HepG2 (cell line): ENCODE data around the gene DGKB.

ENCODE experiments used
- ASH2L ChIP-seq: fragments of 300-600, 200-600 bp; sonication (generic); IDR thresholded peaks from 2 replicates; pipeline ENCODE4 v1.7.0; 2017; ENCODE audit warnings: low read depth, mild to moderate bottlenecking, moderate library complexity, mixed read lengths, low read length; ENCODE audit not compliant: insufficient read length
- CHD2 ChIP-seq: IDR thresholded peaks from 2 replicates; pipeline ENCODE4 v1.6.1; 2011; ENCODE audit warnings: low read depth, low read length, improper control_type of control experiment
- CREM ChIP-seq, 2 experiments: sonication (generic) in 1 of 2; formaldehyde crosslinking in 1 of 2; IDR thresholded peaks; 2 replicates each; pipeline versions ENCODE4 v1.4.0 to v1.6.1; 2016 to 2020; ENCODE audit warnings: antibody characterized with exemption in 1 of 2, mild to moderate bottlenecking in 1 of 2, missing genetic modification reagents in 1 of 2
- GABPA ChIP-seq, 2 experiments: IDR thresholded peaks; 2 replicates each; pipeline ENCODE4 v1.6.1; 2011 to 2016; ENCODE audit warnings: low read depth in 2 of 2, low read length in 1 of 2, missing biosample characterization in 1 of 2, missing genetic modification characterization in 1 of 2
- IRX3 ChIP-seq: sonication (generic); formaldehyde crosslinking; IDR thresholded peaks from 2 replicates; pipeline ENCODE4 v1.8.1; 2023; ENCODE audit warnings: mild to moderate bottlenecking, low read depth, missing genetic modification reagents, borderline replicate concordance
- NCOR1 ChIP-seq: fragments of 200-600 bp; sonication (generic); IDR thresholded peaks from 2 replicates; pipeline ENCODE4 v1.7.0; 2017; ENCODE audit warnings: antibody characterized with exemption, low read length, borderline replicate concordance
- TCF7 ChIP-seq: sonication (generic); IDR thresholded peaks from 2 replicates; pipeline ENCODE4 v1.6.1; 2016; ENCODE audit warnings: antibody characterized with exemption, low read depth
- ZFAT ChIP-seq: sonication (generic); formaldehyde crosslinking; conservative IDR thresholded peaks from 2 replicates; pipeline ENCODE4 v1.8.1; 2023; ENCODE audit warnings: missing genetic modification reagents, inconsistent platforms
- ZNF274 ChIP-seq: sonication (generic); formaldehyde crosslinking; IDR thresholded peaks from 2 replicates; pipeline ENCODE4 v1.5.1; 2020; ENCODE audit warnings: mild to moderate bottlenecking, missing genetic modification reagents
- ZNF549 ChIP-seq: sonication (generic); formaldehyde crosslinking; IDR thresholded peaks from 2 replicates; pipeline ENCODE4 v1.5.0; 2020; ENCODE audit warnings: missing genetic modification reagents
- TF ChIP-seq, protein P1 (sequence below), 2 experiments: sonication (generic) in 1 of 2; formaldehyde crosslinking in 1 of 2; IDR thresholded peaks; 2 replicates each; pipeline versions ENCODE4 v1.6.1 to v1.9.0; 2014 to 2022; ENCODE audit warnings: antibody characterized with exemption in 1 of 2, borderline replicate concordance in 1 of 2, inconsistent platforms in 1 of 2, low read depth in 1 of 2, missing genetic modification reagents in 1 of 2
- TF ChIP-seq, protein P2 (sequence below): IDR thresholded peaks from 2 replicates; pipeline ENCODE4 v1.6.1; 2016; ENCODE audit warnings: missing genetic modification reagents, missing compliant biosample characterization
- TF ChIP-seq, protein P3 (sequence below): fragments of 450-650 bp; IDR thresholded peaks from 2 replicates; pipeline ENCODE4 v1.6.1; 2017; ENCODE audit warnings: mild to moderate bottlenecking
- TF ChIP-seq, protein P4 (sequence below): sonication (generic); formaldehyde crosslinking; IDR thresholded peaks from 2 replicates; pipeline ENCODE4 v1.5.0; 2020; ENCODE audit warnings: mild to moderate bottlenecking, missing genetic modification reagents, moderate library complexity

DNA sequence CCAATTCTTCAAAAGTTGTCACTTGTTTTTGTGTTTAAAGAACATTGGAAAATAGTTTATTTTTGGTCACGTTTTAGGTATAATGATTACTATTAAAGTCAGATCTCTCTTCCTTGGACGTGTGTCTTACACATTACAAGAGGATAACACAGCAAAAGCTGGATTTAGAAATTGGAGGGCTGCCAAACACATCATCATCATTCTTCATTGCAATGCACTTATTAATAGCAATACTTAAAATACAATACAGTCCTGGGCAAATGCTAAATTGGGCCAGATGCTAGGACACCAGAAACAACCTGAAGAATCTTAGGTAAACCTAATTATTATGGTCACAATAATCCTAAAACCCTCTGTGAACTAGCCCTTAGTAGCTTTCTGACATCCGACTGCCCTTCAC is 303.6 kb downstream of the DGKB start:
- TF ChIP-seq ZFAT (no peak), CREM (IDR thresholded peaks at IDR 0.05) (no peak), CREM (CRISPR knock-in tag; IDR thresholded peaks at IDR 0.05) (no peak), ASH2L (no peak), TCF7 (no peak), ZNF274 (CRISPR knock-in tag) (no peak), CHD2 (no peak), NCOR1 (no peak), IRX3 (no peak), ZNF549 (CRISPR knock-in tag) (no peak), GABPA (IDR thresholded peaks at IDR 0.05; ENCODE audit: low read depth, low read length) (no peak), GABPA (CRISPR knock-in tag; IDR thresholded peaks at IDR 0.05; ENCODE audit: low read depth) (no peak)
- TF ChIP-seq, protein P1, sequence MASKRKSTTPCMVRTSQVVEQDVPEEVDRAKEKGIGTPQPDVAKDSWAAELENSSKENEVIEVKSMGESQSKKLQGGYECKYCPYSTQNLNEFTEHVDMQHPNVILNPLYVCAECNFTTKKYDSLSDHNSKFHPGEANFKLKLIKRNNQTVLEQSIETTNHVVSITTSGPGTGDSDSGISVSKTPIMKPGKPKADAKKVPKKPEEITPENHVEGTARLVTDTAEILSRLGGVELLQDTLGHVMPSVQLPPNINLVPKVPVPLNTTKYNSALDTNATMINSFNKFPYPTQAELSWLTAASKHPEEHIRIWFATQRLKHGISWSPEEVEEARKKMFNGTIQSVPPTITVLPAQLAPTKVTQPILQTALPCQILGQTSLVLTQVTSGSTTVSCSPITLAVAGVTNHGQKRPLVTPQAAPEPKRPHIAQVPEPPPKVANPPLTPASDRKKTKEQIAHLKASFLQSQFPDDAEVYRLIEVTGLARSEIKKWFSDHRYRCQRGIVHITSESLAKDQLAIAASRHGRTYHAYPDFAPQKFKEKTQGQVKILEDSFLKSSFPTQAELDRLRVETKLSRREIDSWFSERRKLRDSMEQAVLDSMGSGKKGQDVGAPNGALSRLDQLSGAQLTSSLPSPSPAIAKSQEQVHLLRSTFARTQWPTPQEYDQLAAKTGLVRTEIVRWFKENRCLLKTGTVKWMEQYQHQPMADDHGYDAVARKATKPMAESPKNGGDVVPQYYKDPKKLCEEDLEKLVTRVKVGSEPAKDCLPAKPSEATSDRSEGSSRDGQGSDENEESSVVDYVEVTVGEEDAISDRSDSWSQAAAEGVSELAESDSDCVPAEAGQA (IDR thresholded peaks at IDR 0.05; ENCODE audit: low read depth) = no peak
- TF ChIP-seq, protein P1 (CRISPR knock-in tag; IDR thresholded peaks at IDR 0.05; ENCODE audit: borderline replicate concordance) = no peak
- TF ChIP-seq, protein P2, sequence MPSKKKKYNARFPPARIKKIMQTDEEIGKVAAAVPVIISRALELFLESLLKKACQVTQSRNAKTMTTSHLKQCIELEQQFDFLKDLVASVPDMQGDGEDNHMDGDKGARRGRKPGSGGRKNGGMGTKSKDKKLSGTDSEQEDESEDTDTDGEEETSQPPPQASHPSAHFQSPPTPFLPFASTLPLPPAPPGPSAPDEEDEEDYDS (CRISPR knock-in tag) = no peak
- TF ChIP-seq, protein P3, sequence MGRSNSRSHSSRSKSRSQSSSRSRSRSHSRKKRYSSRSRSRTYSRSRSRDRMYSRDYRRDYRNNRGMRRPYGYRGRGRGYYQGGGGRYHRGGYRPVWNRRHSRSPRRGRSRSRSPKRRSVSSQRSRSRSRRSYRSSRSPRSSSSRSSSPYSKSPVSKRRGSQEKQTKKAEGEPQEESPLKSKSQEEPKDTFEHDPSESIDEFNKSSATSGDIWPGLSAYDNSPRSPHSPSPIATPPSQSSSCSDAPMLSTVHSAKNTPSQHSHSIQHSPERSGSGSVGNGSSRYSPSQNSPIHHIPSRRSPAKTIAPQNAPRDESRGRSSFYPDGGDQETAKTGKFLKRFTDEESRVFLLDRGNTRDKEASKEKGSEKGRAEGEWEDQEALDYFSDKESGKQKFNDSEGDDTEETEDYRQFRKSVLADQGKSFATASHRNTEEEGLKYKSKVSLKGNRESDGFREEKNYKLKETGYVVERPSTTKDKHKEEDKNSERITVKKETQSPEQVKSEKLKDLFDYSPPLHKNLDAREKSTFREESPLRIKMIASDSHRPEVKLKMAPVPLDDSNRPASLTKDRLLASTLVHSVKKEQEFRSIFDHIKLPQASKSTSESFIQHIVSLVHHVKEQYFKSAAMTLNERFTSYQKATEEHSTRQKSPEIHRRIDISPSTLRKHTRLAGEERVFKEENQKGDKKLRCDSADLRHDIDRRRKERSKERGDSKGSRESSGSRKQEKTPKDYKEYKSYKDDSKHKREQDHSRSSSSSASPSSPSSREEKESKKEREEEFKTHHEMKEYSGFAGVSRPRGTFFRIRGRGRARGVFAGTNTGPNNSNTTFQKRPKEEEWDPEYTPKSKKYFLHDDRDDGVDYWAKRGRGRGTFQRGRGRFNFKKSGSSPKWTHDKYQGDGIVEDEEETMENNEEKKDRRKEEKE = no peak
- TF ChIP-seq, protein P4, sequence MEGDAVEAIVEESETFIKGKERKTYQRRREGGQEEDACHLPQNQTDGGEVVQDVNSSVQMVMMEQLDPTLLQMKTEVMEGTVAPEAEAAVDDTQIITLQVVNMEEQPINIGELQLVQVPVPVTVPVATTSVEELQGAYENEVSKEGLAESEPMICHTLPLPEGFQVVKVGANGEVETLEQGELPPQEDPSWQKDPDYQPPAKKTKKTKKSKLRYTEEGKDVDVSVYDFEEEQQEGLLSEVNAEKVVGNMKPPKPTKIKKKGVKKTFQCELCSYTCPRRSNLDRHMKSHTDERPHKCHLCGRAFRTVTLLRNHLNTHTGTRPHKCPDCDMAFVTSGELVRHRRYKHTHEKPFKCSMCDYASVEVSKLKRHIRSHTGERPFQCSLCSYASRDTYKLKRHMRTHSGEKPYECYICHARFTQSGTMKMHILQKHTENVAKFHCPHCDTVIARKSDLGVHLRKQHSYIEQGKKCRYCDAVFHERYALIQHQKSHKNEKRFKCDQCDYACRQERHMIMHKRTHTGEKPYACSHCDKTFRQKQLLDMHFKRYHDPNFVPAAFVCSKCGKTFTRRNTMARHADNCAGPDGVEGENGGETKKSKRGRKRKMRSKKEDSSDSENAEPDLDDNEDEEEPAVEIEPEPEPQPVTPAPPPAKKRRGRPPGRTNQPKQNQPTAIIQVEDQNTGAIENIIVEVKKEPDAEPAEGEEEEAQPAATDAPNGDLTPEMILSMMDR (CRISPR knock-in tag) = no peak
